Testis (tissue), 3 donors: ENCODE results near the gene E2F3. TPM values are rescaled to one million over a fixed set of nuclear protein-coding genes. Genes with fewer than 3 reads are reported as not detected.

Experiments used
- DNase-seq: peaks from one replicate; pipeline ENCODE4 v3.0.0-alpha.2; 2019
- H3K27ac ChIP-seq, 2 donors: fragments of 200-600 bp; sonication (generic); one replicate each; pipeline ENCODE4 v1.5.1; 2019
- H3K27me3 ChIP-seq: fragments of 200-600 bp; sonication (generic); one replicate; pipeline ENCODE4 v1.5.1; 2019
- H3K36me3 ChIP-seq: fragments of 200-600 bp; sonication (generic); one replicate; pipeline ENCODE4 v1.5.1; 2017; ENCODE audit warnings: low read depth; ENCODE audit errors: missing control alignments
- H3K4me1 ChIP-seq: fragments of 200-600 bp; sonication (generic); one replicate; pipeline ENCODE4 v1.5.1; 2019
- H3K4me3 ChIP-seq, 2 donors: fragments of 200-600 bp; sonication (generic); one replicate each; pipeline ENCODE4 v1.5.1; 2017 to 2019
- H3K9me3 ChIP-seq: fragments of 200-600 bp; sonication (generic); one replicate; pipeline ENCODE4 v1.5.1; 2017
- CTCF ChIP-seq, 3 experiments: fragments of 450-650 bp in 2 of 3; fragments of 200-600 bp in 1 of 3; sonication (generic) in 1 of 3; IDR thresholded peaks; one replicate each; pipeline ENCODE4 v1.5.1; 2016 to 2019; ENCODE audit warnings: antibody characterized with exemption in 3 of 3, mild to moderate bottlenecking in 2 of 3, moderate library complexity in 1 of 3
- POLR2A ChIP-seq: fragments of 450-650 bp; IDR thresholded peaks from one replicate; pipeline ENCODE4 v1.6.1; 2017; ENCODE audit warnings: antibody characterized with exemption, mild to moderate bottlenecking, moderate library complexity
- WGBS, 2 donors: methylation state at CpG; one replicate each; pipeline ENCODE4 v1.1.5; 2018; 5-methylcytosine and 5-hydroxymethylcytosine counted together
- intact Hi-C: fragments of 100-400 bp; cut with DNase I; formaldehyde crosslinking; loops from one replicate; pipeline ENCODE4 v1.15.1; 2023; ENCODE audit warnings: low total_unique reads
- polyA plus RNA-seq: library from polyadenylated mRNA; stranded (reverse); fragments of 350-450 nt; fragmentation: Illumina TruSeq; extraction: RNeasy Lipid Tissue Mini Kit (QIAGEN cat#74804); gene quantifications from one replicate; pipeline ENCODE4 v1.2.3, GENCODE V29; 2014; ENCODE audit warnings: low read depth, low replicate concordance; ENCODE audit not compliant: insufficient read depth
- total RNA-seq, 2 donors: library from RNA; depleted of rRNA; stranded (reverse); fragments of >200 nt; gene quantifications; one replicate each; pipeline ENCODE4 v1.2.3, GENCODE V29; 2016

E2F3 gene
- total and polyA plus RNA-seq, 3 donors from 2014 or later = 7.4 to 8.7 (median 8.0) TPM

DNA sequence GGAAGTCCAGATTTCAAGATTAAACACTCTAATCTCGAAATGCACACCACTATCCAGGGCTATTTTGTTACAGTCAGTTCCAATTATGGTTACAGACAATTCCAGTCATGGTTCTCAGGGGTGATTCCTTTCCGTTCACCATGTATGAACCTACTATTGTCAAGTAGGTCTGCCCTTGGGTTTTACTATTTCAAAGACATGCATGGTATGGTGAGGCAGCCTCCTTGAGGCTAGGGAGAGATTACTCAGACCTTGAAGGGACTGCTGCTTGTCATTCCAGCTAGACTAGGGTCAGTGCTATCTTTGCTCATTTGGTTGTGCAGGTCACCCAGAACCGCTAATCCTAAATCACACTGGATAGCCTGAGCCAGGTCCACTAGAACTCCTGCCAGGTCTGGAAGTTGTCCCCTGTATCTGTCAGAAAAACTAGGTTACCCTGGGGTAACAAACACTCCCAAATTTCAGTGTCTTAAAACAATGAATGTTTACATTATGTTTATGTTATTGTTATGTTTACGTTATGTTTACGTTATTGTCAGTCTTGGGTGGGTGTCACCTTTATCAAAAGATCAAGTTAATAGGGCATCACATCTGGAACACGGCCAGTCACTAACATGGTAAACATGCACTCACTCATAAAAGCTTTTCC lies 41.1 kb upstream of the E2F3 start:
- no peaks in the 10 kb centered on the region for H3K36me3 ChIP-seq
- DNase-seq = no peak
- intact Hi-C loops = no loop called here
- H3K4me3 ChIP-seq = no peak overlapping the region
- H3K27me3 ChIP-seq = no peaks in the 10 kb centered on the region
- TF ChIP-seq POLR2A (no peak), CTCF (IDR thresholded peaks at IDR 0.05) (no peak)
- H3K9me3 ChIP-seq = no peaks in the 10 kb centered on the region
- H3K27ac ChIP-seq = no peak overlapping the region
- 82 to 84% methylated on average over 6 of the region's 6 CpGs for WGBS, 2 donors
- no peaks in the 10 kb centered on the region for H3K4me1 ChIP-seq

- Histone ChIP-seq H3K27ac (no peak overlapping the region), H3K4me3 (no peak overlapping the region), H3K9me3 (no peaks in the 10 kb centered on the region), H3K27me3 (no peaks in the 10 kb centered on the region), H3K36me3 (no peaks in the 10 kb centered on the region), H3K4me1 (no peaks in the 10 kb centered on the region)
- intact Hi-C loops = no loop called here
- 93 to 94% methylated on average over 1 of the region's 1 CpG for WGBS, 2 donors
- TF ChIP-seq CTCF (IDR thresholded peaks at IDR 0.05) (no peak), POLR2A (no peak)
- no peak for DNase-seq
Measured at GRCh38 chr6:20362623-20363022, 39.1 kb upstream of the E2F3 start.

DNA sequence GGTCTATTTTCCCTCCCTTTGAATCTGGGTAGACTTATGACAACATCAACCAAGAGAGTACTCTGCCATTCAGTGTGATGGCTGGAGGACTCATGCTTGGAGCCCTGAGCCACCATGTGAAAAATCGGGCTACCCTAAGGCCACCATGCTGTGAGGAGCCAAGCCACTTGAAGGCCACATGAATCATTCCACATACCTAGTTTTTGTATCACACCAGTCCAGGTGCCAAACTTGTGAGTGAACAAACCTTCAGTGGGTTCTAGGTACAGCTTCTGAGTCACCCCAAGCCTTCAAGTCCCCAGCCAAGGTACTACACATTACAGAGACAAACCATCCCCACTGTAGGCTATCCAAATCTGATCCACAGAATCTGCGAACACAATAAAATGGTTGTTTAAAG lies 37.4 kb upstream of the E2F3 start:
- WGBS, 2 donors = 94 to 100% methylated on average over 2 of the region's 2 CpGs
- intact Hi-C loops = no loop called here
- H3K27ac ChIP-seq = no peak overlapping the region

GRCh38 chr6:20365456-20365855 lies 36.2 kb upstream of the E2F3 start:
- Histone ChIP-seq H3K27ac (no peak overlapping the region), H3K4me1 (no peaks in the 10 kb centered on the region), H3K9me3 (no peaks in the 10 kb centered on the region), H3K36me3 (no peaks in the 10 kb centered on the region), H3K27me3 (no peaks in the 10 kb centered on the region), H3K4me3 (no peak overlapping the region)
- no peak for DNase-seq
- TF ChIP-seq CTCF (IDR thresholded peaks at IDR 0.05) = no peak
- TF ChIP-seq POLR2A = no peak
- WGBS, 2 donors = 92 to 98% methylated on average over 3 of the region's 3 CpGs
- intact Hi-C loops = no loop called here

More for the DNA sequence above, 37.4 kb upstream of the E2F3 start:
- no peaks in the 10 kb centered on the region for H3K27me3 ChIP-seq
- no peak overlapping the region for H3K4me3 ChIP-seq
- no peak for DNase-seq
- TF ChIP-seq CTCF (IDR thresholded peaks at IDR 0.05) (no peak), POLR2A (no peak)
- H3K36me3 ChIP-seq = no peaks in the 10 kb centered on the region
- H3K4me1 ChIP-seq = no peaks in the 10 kb centered on the region
- no peaks in the 10 kb centered on the region for H3K9me3 ChIP-seq
